ENCODE results near the gene PSMD8. TPM values are rescaled to one million over a fixed set of nuclear protein-coding genes. Genes with fewer than 3 reads are reported as not detected.

The PSMD8 gene
- total RNA-seq, 8 experiments from 2014 or later, result 165 to 302 (median 214) TPM

Other genes with a start within 250 kb of the PSMD8 start
- gene DPF1, start 150.3 kb upstream of the PSMD8 start, total RNA-seq, result 10 to 100 TPM in 5 of 8 experiments, 1 to 10 TPM in 3; 1.3 to 60.4 (median 25.9) TPM
- gene PPP1R14A, start 118.2 kb upstream of the PSMD8 start, total RNA-seq, result 10 to 100 TPM in 2 of 8 experiments, 1 to 10 TPM in 4, not detected in 2; 1.2 to 12.1 (median 4.5) TPM
- 10 to 100 TPM in 5 of 8 experiments, 1 to 10 TPM in 1, under 1 TPM in 2; 0.59 to 46.2 (median 24.6) TPM for gene SPINT2, start 110.0 kb upstream of the PSMD8 start, total RNA-seq
- gene C19orf33, start 70.3 kb upstream of the PSMD8 start, total RNA-seq, result 1 to 10 TPM in 1 of 8 experiments, not detected in 7; 2.4 TPM
- 100 to 1,000 TPM in 2 of 8 experiments, 10 to 100 TPM in 6; 38.3 to 283 (median 81.1) TPM for gene YIF1B, start 58.6 kb upstream of the PSMD8 start, total RNA-seq
- 1 to 10 TPM in 3 of 8 experiments, under 1 TPM in 5; 0.38 to 5.7 (median 0.65) TPM for gene KCNK6, start 54.7 kb upstream of the PSMD8 start, total RNA-seq
- 10 to 100 TPM in 2 of 8 experiments, 1 to 10 TPM in 6; 1.6 to 14.5 (median 4.4) TPM for gene CATSPERG, start 38.7 kb upstream of the PSMD8 start, total RNA-seq
- gene GGN, start 13.5 kb downstream of the PSMD8 start, total RNA-seq, result 1 to 10 TPM in 6 of 8 experiments, under 1 TPM in 2; 0.41 to 3.2 (median 1.5) TPM
- 1 to 10 TPM in 7 of 8 experiments, under 1 TPM in 1; 0.87 to 7.6 (median 3.8) TPM for gene SPRED3, start 14.1 kb downstream of the PSMD8 start, total RNA-seq
- gene FAM98C, start 28.5 kb downstream of the PSMD8 start, total RNA-seq, result 10 to 100 TPM in 6 of 8 experiments, 1 to 10 TPM in 2; 7.8 to 13.6 (median 12.2) TPM
- under 1 TPM; 0.09 to 0.66 (median 0.32) TPM for gene RASGRP4, start 51.6 kb downstream of the PSMD8 start, total RNA-seq
- gene RYR1, start 59.1 kb downstream of the PSMD8 start, total RNA-seq, result 1 to 10 TPM; 1.4 to 4.7 (median 1.8) TPM
- gene MAP4K1, start 243.4 kb downstream of the PSMD8 start, total RNA-seq, result 1 to 10 TPM; 1.4 to 8.6 (median 2.1) TPM
- 100 to 1,000 TPM; 285 to 408 (median 333) TPM for gene EIF3K, start 244.6 kb downstream of the PSMD8 start, total RNA-seq